ENCODE results near the gene IMPDH1.
A peak's percentile ranks its signal among the peaks of the same experiment; 100 is the strongest.

Gene IMPDH1

GRCh38 chr7:128357217-128357613 is 52.6 kb downstream of the IMPDH1 start:
- no peak for DNase-seq

DNA sequence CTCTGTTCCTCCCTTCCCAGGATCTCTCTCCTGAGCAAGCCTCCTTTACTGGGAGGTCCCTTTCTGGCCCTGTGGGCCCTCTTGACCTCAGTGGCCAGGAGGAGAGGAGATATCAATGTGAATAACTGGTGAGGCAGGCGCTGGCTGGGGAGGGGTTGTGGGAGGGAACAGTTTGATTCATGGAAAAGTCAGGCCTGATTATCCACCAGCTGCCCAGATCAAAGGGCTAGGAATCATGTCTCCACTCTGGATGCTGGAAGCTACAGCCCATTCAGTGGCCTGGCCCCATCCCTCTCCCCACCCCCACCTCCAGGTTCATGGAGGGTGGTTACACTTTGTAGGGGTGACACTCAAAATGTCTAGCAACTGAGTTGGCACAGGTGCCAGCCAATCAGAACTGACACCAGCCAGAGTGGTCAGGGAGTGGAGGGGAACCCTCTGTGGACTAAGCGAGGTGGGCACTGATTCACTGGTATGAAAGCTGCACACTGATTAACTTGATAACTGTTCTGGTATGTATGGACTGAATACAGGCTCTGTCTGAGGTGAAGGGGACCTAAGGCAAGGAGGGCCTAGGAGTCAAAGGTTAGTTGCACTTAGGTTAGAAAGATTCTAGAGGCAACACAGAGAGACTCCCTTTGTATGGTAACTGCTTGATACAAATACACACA is 53.1 kb downstream of the IMPDH1 start:
- no peak for DNase-seq

- no peak for DNase-seq
Measured at GRCh38 chr7:128353610-128354009, 56.2 kb downstream of the IMPDH1 start.

DNA sequence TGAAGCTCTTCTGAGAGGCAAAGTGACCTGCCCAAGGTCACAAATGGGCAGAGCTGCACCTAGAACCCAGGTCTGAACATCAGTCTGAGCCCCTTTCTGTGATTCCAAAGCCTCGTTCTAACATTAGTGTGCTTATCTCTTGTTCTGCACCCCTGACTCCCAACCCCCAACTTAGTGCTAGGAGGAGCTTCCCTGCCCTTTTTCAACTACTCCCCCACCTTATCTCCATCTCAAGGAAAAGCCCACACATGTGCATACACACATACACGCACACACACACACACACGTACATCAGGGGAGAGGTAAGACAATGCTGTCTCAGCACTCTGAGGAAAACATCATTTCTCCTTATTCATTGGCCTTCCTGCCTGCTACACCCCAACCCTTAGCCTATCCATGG is 56.6 kb downstream of the IMPDH1 start:
- DNase-seq = no peak

- DNase-seq = no peak
Measured at GRCh38 chr7:128352636-128353035, 57.1 kb downstream of the IMPDH1 start.

- peak; percentile 75 for DNase-seq
Measured at GRCh38 chr7:128352153-128352537, 57.6 kb downstream of the IMPDH1 start.

DNA sequence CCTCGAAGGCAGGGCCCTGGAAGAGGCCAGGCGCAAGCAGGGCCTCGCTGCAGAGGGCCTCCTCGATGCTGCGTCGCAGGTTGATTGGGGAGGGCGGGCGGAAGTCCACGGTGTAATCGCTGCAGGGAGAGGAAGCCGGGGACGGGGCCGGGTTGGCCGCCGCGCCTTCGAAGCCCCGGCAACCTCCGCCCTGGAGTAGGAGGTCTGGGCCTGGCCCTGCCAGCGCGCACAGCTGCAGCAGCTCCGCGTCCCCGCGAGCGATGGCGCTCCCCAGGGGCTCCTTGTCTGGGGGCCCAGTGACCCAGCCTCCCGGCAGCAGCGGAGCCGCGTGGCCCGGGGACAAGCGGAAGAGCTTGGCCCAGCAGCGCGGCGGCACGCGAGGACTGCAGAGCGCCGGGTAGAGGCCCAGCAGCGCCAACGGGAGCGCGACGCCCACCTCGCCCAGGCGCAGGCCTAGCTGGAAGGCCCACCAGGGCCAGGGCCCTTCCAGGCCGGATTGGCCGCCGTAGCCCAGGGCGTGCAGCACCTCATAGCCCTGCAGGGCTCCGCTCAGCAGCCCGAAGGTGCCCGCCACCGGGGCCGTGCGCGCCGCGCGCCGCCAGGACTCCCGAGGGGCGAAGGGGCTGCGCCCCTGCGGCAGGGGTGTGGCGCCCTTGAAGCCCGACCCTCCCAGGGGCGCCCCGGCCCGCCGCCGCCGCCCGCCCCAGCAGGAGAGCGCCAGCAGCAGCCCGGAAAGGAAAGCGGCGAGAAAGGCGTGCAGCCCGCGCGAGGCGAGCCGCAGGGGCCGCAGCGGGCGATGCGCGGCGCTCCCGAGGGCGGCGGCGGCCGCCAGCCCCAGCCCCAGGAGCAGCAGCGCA is 58.3 kb downstream of the IMPDH1 start:
- no peak for DNase-seq

DNA sequence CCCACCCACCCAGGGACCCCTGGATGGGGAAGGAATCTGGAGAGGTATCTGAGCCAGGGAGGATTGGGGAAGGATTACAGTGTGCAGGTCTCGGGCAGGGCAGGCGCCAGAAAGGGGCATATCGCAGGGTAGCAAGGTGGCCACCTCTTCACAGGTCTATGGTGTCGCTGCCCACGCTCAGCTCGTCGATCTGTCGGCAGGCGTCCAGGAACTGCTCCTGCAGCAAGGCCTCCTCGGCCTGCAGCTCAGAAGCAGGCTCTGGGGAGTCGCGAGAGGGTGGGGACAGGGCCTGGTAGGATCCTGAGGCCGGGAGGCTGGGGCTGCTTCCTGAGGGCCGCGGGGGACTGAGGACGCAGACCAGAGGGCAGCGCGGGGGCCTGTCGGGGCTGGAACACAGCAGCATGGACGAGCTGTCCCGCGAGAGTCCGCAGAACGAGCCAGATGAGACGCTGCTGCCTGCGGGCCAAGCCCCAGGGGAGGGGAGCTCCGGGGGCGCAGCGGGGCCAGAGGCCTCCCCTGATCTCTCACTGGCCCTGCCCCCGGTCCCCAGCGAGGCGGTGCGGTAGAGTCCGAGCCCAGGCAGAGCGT is 59.0 kb downstream of the IMPDH1 start:
- DNase-seq = no peak

DNA sequence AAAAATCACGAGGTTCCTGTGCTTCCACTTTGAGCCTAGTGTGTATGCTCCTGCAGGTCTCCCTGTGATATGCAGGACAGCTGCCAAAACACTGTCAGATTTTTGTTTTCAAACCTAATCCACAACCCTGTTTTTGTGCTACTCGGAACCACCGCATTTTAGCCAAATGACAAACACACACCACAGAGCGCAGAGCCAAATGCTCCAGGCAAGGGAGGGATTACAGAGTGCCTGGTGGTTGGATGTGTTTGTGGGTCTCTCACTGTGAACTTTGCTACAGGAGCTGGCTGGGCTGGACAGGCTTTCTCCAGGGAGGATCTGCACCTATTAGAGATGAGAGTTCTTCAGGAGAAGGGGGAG is 60.3 kb downstream of the IMPDH1 start:
- DNase-seq = no peak

GRCh38 chr7:128347647-128348097 is 62.1 kb downstream of the IMPDH1 start:
- no peak for DNase-seq

DNA sequence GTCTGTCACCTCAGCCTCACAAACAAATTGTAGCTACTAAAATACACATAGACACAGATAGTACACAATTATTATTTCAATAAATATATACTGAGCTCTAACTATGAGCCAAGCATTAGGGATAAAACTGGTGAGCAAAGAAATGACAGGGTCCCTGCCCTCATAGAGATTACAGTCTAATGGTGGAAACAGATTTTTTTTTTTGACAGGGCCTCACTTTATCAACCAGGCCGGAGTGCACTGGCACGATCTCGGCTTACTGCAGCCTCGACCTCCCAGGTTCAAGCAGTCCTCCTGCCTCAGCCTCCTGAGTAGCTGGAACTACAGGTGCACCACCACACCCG is 65.4 kb downstream of the IMPDH1 start:
- DNase-seq = no peak

DNA sequence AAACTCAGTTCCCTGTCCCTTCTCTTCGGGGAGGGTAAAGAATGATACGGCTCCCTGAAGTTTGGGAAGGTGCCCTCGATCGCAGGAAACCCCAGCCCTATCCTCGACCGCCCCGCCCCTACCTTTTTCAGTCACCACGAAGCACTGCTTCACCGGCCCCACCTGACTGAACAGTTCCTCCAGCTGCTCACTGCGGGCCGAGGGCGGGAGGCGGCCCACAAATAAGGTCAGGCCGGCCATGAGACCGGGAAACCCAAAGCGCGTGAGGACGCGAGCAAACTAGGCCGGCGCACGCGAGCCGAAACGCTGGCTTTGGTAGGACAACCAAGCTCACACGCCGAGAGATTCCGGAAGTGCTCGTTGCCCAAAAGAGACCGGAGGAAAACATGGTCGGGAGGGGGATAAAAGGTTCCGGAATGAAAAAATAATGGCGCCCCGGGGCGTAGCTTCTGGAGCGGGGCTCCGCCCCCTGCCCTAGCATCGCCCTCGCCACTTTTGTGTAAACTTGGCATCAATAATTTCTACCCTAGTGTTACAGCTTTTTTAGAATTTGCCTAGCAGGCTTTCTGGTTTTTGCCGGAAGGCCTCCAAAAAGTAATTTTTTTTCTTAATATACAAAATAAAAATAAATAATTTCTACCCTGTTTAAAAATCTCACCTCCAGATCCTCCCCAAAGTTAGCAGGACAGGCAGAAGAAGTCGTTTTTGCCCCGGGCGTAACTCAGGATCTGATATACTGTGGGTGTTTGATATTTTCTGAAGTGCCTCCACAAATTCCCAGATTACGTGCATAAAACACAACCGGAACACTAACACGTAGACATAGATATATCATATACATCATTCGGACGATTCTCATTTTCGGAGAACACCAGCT is 66.0 kb downstream of the IMPDH1 start, which contains the start of gene RBM28:
TSS of gene RBM28 (minus strand) at position 355 of the 877 bp plus-strand sequence. CDS start at position 240, 115 bp downstream.
- DNase-seq = peak; percentile 93

Data from left hindlimb (tissue), 1 donor.